PFSK-1 (cell line): ENCODE measurements around the gene SHISAL2A. TPM values are rescaled to one million over a fixed set of nuclear protein-coding genes. Genes with fewer than 3 reads are reported as not detected.

Source experiments
- FOXP2 ChIP-seq: optimal IDR thresholded peaks from 2 replicates; pipeline ENCODE3; 2011; ENCODE audit warnings: borderline replicate concordance, control low read depth, inconsistent platforms; ENCODE audit not compliant: insufficient read depth; ENCODE audit errors: extremely low read length, extremely low read depth
- POLR2AphosphoS5 ChIP-seq: IDR thresholded peaks from 2 replicates; pipeline ENCODE4 v1.6.1; 2012; ENCODE audit warnings: low read depth, mild to moderate bottlenecking, control low read depth, low read length, moderate library complexity
- REST ChIP-seq, 2 experiments: IDR thresholded peaks; 2 replicates each; pipeline versions ENCODE4 v1.6.1 to v1.8.0; 2011 to 2012; ENCODE audit warnings: low read depth in 2 of 2, low read length in 2 of 2, control low read depth in 1 of 2, inconsistent platforms in 1 of 2, mild to moderate bottlenecking in 1 of 2, moderate library complexity in 1 of 2; ENCODE audit not compliant: insufficient read depth in 1 of 2
- SIN3A ChIP-seq: IDR thresholded peaks from 2 replicates; pipeline ENCODE4 v1.6.1; 2012; ENCODE audit warnings: mild to moderate bottlenecking, low read length, moderate library complexity, borderline replicate concordance; ENCODE audit not compliant: insufficient read depth
- TAF1 ChIP-seq: IDR thresholded peaks from 2 replicates; pipeline ENCODE4 v1.6.1; 2012; ENCODE audit warnings: low read length, control low read depth, borderline replicate concordance; ENCODE audit not compliant: insufficient read depth
- polyA plus RNA-seq: library from polyadenylated mRNA; unstranded; fragments of >200 nt; gene quantifications from one replicate; pipeline ENCODE4 v1.2.1, GENCODE V29; 2012; ENCODE audit warnings: low read depth, missing spikeins; ENCODE audit not compliant: insufficient read length

Gene SHISAL2A
- not detected for polyA plus RNA-seq

- TF ChIP-seq POLR2AphosphoS5: no peak
- no peak for TF ChIP-seq REST (IDR thresholded peaks at IDR 0.05; ENCODE audit: insufficient read depth in 1 of 2, low read depth in 2 of 2, low read length in 2 of 2)
- TF ChIP-seq FOXP2: no peak
- TF ChIP-seq SIN3A: no peak
- no peak for TF ChIP-seq TAF1
Observed at GRCh38 chr1:52632732-52633290, at the start of gene SHISAL2A. SHISAL2A (plus strand) TSS chr1:52633168; CDS start chr1:52633494, 326 bp downstream.

- TF ChIP-seq POLR2AphosphoS5 (no peak), TAF1 (no peak), REST (IDR thresholded peaks at IDR 0.05; ENCODE audit: insufficient read depth in 1 of 2, low read depth in 2 of 2, low read length in 2 of 2) (no peak), SIN3A (no peak), FOXP2 (no peak)
Observed at GRCh38 chr1:52585474-52585873, 47.5 kb upstream of the SHISAL2A start.

- TF ChIP-seq REST (IDR thresholded peaks at IDR 0.05; ENCODE audit: insufficient read depth in 1 of 2, low read depth in 2 of 2, low read length in 2 of 2) (no peak), FOXP2 (no peak), SIN3A (no peak), POLR2AphosphoS5 (no peak), TAF1 (no peak)
Observed at GRCh38 chr1:52588027-52588426, 44.9 kb upstream of the SHISAL2A start.

GRCh38 chr1:52588535-52588934, 44.4 kb upstream of the SHISAL2A start:
- TF ChIP-seq TAF1: no peak
- no peak for TF ChIP-seq POLR2AphosphoS5
- TF ChIP-seq FOXP2: no peak
- no peak for TF ChIP-seq SIN3A
- no peak for TF ChIP-seq REST (IDR thresholded peaks at IDR 0.05; ENCODE audit: insufficient read depth in 1 of 2, low read depth in 2 of 2, low read length in 2 of 2)

- no peak for TF ChIP-seq SIN3A
Observed at GRCh38 chr1:52590266-52590665, 42.7 kb upstream of the SHISAL2A start.
